H1 (cell line): ENCODE measurements around the gene CLCN3. TPM values are rescaled to one million over a fixed set of nuclear protein-coding genes. Genes with fewer than 3 reads are reported as not detected.

Source experiments
- CHD2 ChIP-seq: IDR thresholded peaks from 2 replicates; pipeline ENCODE4 v1.6.1; 2012; ENCODE audit warnings: low read length, improper control_type of control experiment
- CHD7 ChIP-seq: fragments of 300-600 bp; sonication (generic); IDR thresholded peaks from 2 replicates; pipeline ENCODE4 v1.7.1; 2012; ENCODE audit warnings: low read length, moderate library complexity, mild to moderate bottlenecking, inconsistent platforms; ENCODE audit not compliant: insufficient replicate concordance
- SUZ12 ChIP-seq: fragments of 200-600 bp; sonication (generic); IDR thresholded peaks from 2 replicates; pipeline ENCODE4 v1.6.1; 2012; ENCODE audit warnings: mild to moderate bottlenecking, inconsistent platforms, low read length, moderate library complexity, mixed read lengths
- polyA plus RNA-seq, 7 experiments: library from polyadenylated mRNA; depleted of rRNA in 3 of 7; stranded (reverse) in 5 of 7; unstranded in 2 of 7; fragments of >200 nt in 5 of 7; fragments of 200-250 nt in 2 of 7; gene quantifications; 1 replicate in 5 of 7; 2 replicates in 1 of 7; 4 replicates in 1 of 7; pipeline versions ENCODE4 v1.2.1 to v1.2.3, GENCODE V29; 2011 to 2013; ENCODE audit warnings: missing spikeins in 2 of 7, mixed read lengths in 2 of 7
- total RNA-seq: library from RNA; stranded (reverse); fragmentation: NEBNext Ultra II Directional; extraction: Animal tissue kit (Norgen Biotek cat#: 25700); gene quantifications from 2 replicates; pipeline ENCODE4 v1.2.1, GENCODE V29; 2021

CLCN3 gene
- total and polyA plus RNA-seq, 2 of the 8 experiments (the other 6 are each of a cell fraction or from before 2014, with no cell fraction given): 8.8 to 32.8 TPM

GRCh38 chr4:169716677-169717076 lies 96.3 kb downstream of the CLCN3 start (continued):
- no peak for TF ChIP-seq CHD7
- no peak for TF ChIP-seq SUZ12
- TF ChIP-seq CHD2: no peak
- TF ChIP-seq, all 59 proteins: peak for 0
